GM12878 (cell line): Measurements from ENCODE around the gene CGA.

Experiments used
- PAX8 ChIP-seq: fragments of 450-650 bp; IDR thresholded peaks from 2 replicates; pipeline ENCODE4 v1.6.1; 2017; ENCODE audit warnings: mild to moderate bottlenecking, moderate library complexity
- TAF1 ChIP-seq: IDR thresholded peaks from 2 replicates; pipeline ENCODE4 v1.6.1; 2011; ENCODE audit warnings: mild to moderate bottlenecking, low read depth, low read length, borderline replicate concordance
- ZBED1 ChIP-seq: IDR thresholded peaks from 2 replicates; pipeline ENCODE4 v1.6.1; 2016; ENCODE audit warnings: borderline replicate concordance

DNA sequence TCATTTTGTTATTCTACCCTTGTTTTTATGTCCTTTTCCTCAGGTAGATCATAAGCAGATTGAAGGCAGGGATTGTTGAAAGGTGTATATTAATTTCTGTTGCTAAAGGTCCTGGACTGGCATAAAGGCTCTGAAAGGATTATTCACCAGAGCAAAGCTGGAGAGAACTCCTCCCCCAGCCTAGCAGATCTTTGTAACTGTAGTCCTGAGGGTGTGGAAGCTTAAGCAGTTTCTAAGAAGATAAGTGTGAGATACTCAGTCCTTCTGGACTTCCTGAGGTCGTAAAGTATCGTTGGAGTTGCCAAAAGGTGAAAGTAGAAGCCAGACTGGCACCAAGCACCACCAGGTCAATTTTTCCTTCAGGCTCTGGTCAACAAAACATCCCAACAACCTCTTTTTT, 24.2 kb downstream of the CGA start:
- TF ChIP-seq ZBED1 (no peak), PAX8 (no peak), TAF1 (no peak)
